Measurements from ENCODE around the gene SEL1L.
"Not testable (repeated sequence)": the region's sequence is repeated elsewhere in the genome, so short reads cannot be mapped to it uniquely, and the experiment has no call there.

Gene SEL1L

GRCh38 chr14:81446279-81447007, 87.2 kb downstream of the SEL1L start:
- DNase-seq (ENCODE audit: low spot score), result no peak

GRCh38 chr14:81441626-81442134, 92.0 kb downstream of the SEL1L start:
- no peak for DNase-seq (ENCODE audit: low spot score)

- DNase-seq (ENCODE audit: low spot score), result no peak
Measured at GRCh38 chr14:81440041-81440440, 93.6 kb downstream of the SEL1L start.

- DNase-seq (ENCODE audit: low spot score), result no peak
Measured at GRCh38 chr14:81437244-81437643, 96.4 kb downstream of the SEL1L start.

GRCh38 chr14:81436296-81437138, 97.1 kb downstream of the SEL1L start:
- peak; percentile 82 for DNase-seq (ENCODE audit: low spot score)

- peak; percentile 54 for DNase-seq (ENCODE audit: low spot score)
Measured at GRCh38 chr14:81435391-81436295, 98.0 kb downstream of the SEL1L start.

GRCh38 chr14:81435048-81435390, 98.6 kb downstream of the SEL1L start:
- DNase-seq (ENCODE audit: low spot score), result no peak

GRCh38 chr14:81434230-81434629, 99.4 kb downstream of the SEL1L start:
- DNase-seq (ENCODE audit: low spot score), result no peak

- no peak for DNase-seq (ENCODE audit: low spot score)
Measured at GRCh38 chr14:81433378-81433777, 100.3 kb downstream of the SEL1L start.

- no peak for DNase-seq (ENCODE audit: low spot score)
Measured at GRCh38 chr14:81432219-81432661, 101.4 kb downstream of the SEL1L start.

- DNase-seq (ENCODE audit: low spot score), result no peak
Measured at GRCh38 chr14:81430235-81430634, 103.4 kb downstream of the SEL1L start.

- DNase-seq (ENCODE audit: low spot score), result not testable (repeated sequence)
Measured at GRCh38 chr14:81429749-81430148, 103.9 kb downstream of the SEL1L start.

GRCh38 chr14:81429028-81429427, 104.6 kb downstream of the SEL1L start:
- no peak for DNase-seq (ENCODE audit: low spot score)

GRCh38 chr14:81427348-81428058, 106.2 kb downstream of the SEL1L start:
- no peak for DNase-seq (ENCODE audit: low spot score)

GRCh38 chr14:81423504-81423903, 110.1 kb downstream of the SEL1L start:
- no peak for DNase-seq (ENCODE audit: low spot score)

Measured in HuH-7 (cell line).